T-helper 17 cell (primary cell): ENCODE measurements around the gene LIPE. TPM values are rescaled to one million over a fixed set of nuclear protein-coding genes. Genes with fewer than 3 reads are reported as not detected.

ENCODE experiments used
- ATAC-seq: fragments of 150-1000 bp; cut with Tn5 transposase; 2 replicates; pipeline ENCODE4 v1.10.0; 2021; ENCODE audit warnings: mild to moderate bottlenecking, moderate library complexity
- DNase-seq, 3 donors: peaks; one replicate each; pipeline versions ENCODE4 v3.0.0 to v3.0.0-alpha.2; 2020 to 2021
- H3K9me3 ChIP-seq: one replicate; pipeline ENCODE4 v1.7.0; 2013; ENCODE audit warnings: low read length, mild to moderate bottlenecking; ENCODE audit not compliant: control insufficient read depth, poor library complexity, severe bottlenecking
- H3K27ac Mint-ChIP-seq: one replicate; pipeline ENCODE4 v1.8.0; 2022; ENCODE audit warnings: mild to moderate bottlenecking, moderate library complexity, mixed read lengths
- H3K27me3 Mint-ChIP-seq: one replicate; pipeline ENCODE4 v1.8.0; 2022; ENCODE audit warnings: mixed read lengths
- H3K36me3 Mint-ChIP-seq: one replicate; pipeline ENCODE4 v1.8.0; 2022; ENCODE audit warnings: low read depth, mixed read lengths
- H3K4me1 Mint-ChIP-seq: one replicate; pipeline ENCODE4 v1.8.0; 2022; ENCODE audit warnings: mild to moderate bottlenecking, mixed read lengths
- H3K4me3 Mint-ChIP-seq: one replicate; pipeline ENCODE4 v1.8.0; 2022; ENCODE audit warnings: mild to moderate bottlenecking, moderate library complexity, mixed read lengths
- total RNA-seq, 4 donors: library from RNA in 2 of 4; stranded (reverse) in 2 of 4; gene quantifications; one replicate each; pipeline ENCODE4 v1.2.3 and lab custom pipeline; 2022 to 2026

Gene LIPE
- total RNA-seq, 2 donors from 2014 or later: 14.5 to 16.9 TPM

- Mint-ChIP-seq H3K4me3 (no peak overlapping the region), H3K4me1 (peaks cover 3% of the 10 kb centered on the region), H3K36me3 (peaks cover 2% of the 10 kb centered on the region), H3K27me3 (peaks cover 8% of the 10 kb centered on the region), H3K27ac (no peak overlapping the region)
- no peaks in the 10 kb centered on the region for H3K9me3 ChIP-seq
- ATAC-seq (no peak), DNase-seq (no peak)
Measured at GRCh38 chr19:42376177-42376555, 51.0 kb downstream of the LIPE start.

- Mint-ChIP-seq H3K4me1 (peaks cover 3% of the 10 kb centered on the region), H3K27me3 (peaks cover 7% of the 10 kb centered on the region), H3K27ac (no peak overlapping the region), H3K4me3 (no peak overlapping the region), H3K36me3 (peaks cover 2% of the 10 kb centered on the region)
- DNase-seq: no peak
- ATAC-seq: no peak
- no peaks in the 10 kb centered on the region for H3K9me3 ChIP-seq
Measured at GRCh38 chr19:42375415-42376176, 51.6 kb downstream of the LIPE start.

DNA sequence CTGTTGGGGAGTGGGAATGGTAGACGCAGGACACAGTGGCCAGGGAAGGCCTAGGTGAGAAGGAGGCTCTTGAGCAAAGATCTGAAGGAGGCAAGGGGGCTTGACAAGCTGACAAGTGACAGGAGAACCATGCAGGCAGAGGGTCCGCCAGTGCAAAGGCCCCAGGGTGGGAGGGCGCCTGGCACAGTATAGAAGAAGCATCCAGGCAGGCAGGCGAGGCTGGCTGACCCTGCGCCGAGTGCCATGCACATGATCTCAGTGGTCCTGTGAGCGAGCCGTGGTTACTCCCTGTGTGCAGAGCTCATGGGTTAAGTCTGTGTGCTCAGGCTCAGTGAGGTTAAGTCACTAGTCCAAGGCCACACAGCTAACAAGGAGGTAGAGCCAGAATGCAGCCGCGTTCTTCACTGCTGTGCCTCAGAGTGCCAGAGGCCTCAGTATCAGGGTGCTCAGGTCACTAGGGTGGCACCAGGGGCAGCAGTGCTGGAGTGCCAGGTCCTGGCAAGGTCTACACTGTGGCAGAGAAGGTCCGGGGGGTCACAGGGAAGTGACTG is 52.3 kb downstream of the LIPE start:
- Mint-ChIP-seq H3K36me3 (peaks cover 2% of the 10 kb centered on the region), H3K27me3 (no peaks in the 10 kb centered on the region), H3K27ac (no peak overlapping the region), H3K4me1 (peaks cover 3% of the 10 kb centered on the region), H3K4me3 (no peak overlapping the region)
- H3K9me3 ChIP-seq: no peaks in the 10 kb centered on the region
- ATAC-seq: no peak
- no peak for DNase-seq

DNA sequence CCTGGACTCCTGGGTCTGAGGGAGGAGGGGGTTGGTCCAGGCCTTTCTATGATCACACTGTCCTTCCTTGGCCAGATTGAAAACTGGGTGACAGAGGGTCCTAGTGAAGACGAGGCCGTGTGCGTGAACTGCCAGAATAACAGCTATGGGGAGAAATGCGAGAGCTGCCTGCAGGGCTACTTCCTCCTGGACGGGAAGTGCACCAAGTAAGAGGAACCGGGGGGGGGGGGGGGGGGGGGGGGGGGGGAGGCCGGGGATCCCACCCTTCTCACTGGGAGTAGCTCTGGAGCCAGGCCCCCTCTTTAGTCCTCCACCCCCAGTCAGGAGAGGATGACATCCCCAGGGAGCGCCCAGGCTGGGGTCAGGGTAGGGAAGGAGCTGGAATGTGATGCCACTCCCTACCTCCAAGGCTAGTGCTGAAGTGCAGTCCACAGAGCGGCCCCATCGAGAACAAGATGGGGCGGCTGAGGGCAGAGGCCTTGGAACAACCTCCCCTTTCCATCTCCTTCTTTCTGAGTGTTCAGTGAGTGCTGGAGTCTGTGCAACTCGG is 56.5 kb downstream of the LIPE start:
- Mint-ChIP-seq H3K4me3 (no peak overlapping the region), H3K27me3 (no peaks in the 10 kb centered on the region), H3K36me3 (peaks cover 4% of the 10 kb centered on the region), H3K4me1 (no peaks in the 10 kb centered on the region), H3K27ac (no peak overlapping the region)
- ATAC-seq: no peak
- no peak for DNase-seq
- no peaks in the 10 kb centered on the region for H3K9me3 ChIP-seq

GRCh38 chr19:42370068-42370520 is 57.1 kb downstream of the LIPE start:
- H3K27ac Mint-ChIP-seq: no peak overlapping the region
- ATAC-seq: no peak
- H3K4me1 Mint-ChIP-seq: no peaks in the 10 kb centered on the region

GRCh38 chr19:42369433-42370067 is 57.6 kb downstream of the LIPE start:
- Mint-ChIP-seq H3K4me3 (no peak overlapping the region), H3K27me3 (no peaks in the 10 kb centered on the region), H3K27ac (no peak overlapping the region), H3K4me1 (no peaks in the 10 kb centered on the region), H3K36me3 (peaks cover 4% of the 10 kb centered on the region)
- DNase-seq (no peak), ATAC-seq (no peak)
- H3K9me3 ChIP-seq: no peaks in the 10 kb centered on the region

More at GRCh38 chr19:42370068-42370520, 57.1 kb downstream of the LIPE start:
- DNase-seq: no peak
- Mint-ChIP-seq H3K4me3 (no peak overlapping the region), H3K36me3 (peaks cover 4% of the 10 kb centered on the region), H3K27me3 (no peaks in the 10 kb centered on the region)
- no peaks in the 10 kb centered on the region for H3K9me3 ChIP-seq

DNA sequence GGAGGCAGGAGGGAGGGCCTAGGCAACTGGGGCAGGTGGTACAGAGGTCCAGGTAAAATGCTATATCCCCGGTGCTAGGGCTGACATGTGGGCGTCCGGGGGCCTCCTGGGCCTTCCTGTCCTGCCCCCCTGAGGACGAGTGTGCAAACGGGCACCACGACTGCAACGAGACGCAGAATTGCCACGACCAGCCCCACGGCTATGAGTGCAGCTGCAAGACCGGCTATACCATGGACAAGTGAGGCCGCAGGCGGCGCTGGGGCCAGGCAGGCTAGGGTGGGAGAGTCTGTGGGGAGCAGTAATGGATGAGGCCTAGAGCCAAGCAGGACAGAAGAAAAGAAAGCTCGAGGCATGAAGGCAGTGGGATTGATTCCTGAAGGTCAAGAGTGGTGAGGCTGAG is 58.4 kb downstream of the LIPE start:
- no peaks in the 10 kb centered on the region for H3K4me1 Mint-ChIP-seq
- H3K4me3 Mint-ChIP-seq: no peak overlapping the region
- no peaks in the 10 kb centered on the region for H3K27me3 Mint-ChIP-seq
- no peaks in the 10 kb centered on the region for H3K9me3 ChIP-seq
- peaks cover 2% of the 10 kb centered on the region for H3K36me3 Mint-ChIP-seq
- ATAC-seq (no peak), DNase-seq (no peak)
- no peak overlapping the region for H3K27ac Mint-ChIP-seq

DNA sequence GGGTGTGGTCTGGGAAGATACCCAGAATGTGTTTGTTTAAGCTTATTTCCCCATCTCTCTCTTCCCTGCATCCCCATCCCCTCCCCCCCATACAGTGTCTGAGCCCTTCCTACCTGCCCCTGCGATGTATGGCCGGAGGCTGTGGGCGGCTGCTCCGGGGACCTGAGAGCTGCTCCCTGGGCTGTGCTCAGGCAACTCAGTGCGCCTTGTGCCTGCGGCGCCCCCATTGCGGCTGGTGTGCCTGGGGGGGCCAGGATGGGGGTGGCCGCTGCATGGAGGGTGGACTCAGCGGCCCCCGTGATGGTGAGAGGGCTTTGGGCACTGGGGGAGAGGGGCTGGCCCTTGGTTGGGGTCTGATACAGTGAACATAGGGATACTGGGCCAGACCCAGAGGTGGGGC is 58.8 kb downstream of the LIPE start:
- no peak for ATAC-seq
- Mint-ChIP-seq H3K27ac (no peak overlapping the region), H3K4me1 (no peaks in the 10 kb centered on the region), H3K27me3 (no peaks in the 10 kb centered on the region), H3K36me3 (peaks cover 2% of the 10 kb centered on the region), H3K4me3 (no peak overlapping the region)
- no peak for DNase-seq
- no peaks in the 10 kb centered on the region for H3K9me3 ChIP-seq

DNA sequence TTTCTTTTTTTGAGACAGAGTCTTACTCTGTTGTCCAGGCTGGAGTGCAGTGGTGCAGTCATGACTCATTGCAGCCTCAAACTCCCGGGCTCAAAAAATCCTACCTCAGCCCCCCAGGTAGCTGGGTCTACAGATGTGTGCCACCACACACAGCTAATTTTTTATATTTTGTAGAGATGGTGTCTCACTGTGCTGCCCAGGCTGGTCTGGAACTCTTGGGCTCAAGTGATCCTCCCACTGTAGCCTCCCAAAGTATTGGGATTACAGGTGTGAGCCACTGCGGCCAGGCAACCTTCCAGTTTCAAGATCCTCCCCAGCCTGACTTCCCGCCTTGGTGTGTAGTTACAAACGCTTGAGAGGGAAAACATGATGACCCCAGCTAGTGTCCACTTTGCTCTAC is 59.3 kb downstream of the LIPE start:
- no peak for DNase-seq
- ATAC-seq: no peak
- Mint-ChIP-seq H3K4me1 (no peaks in the 10 kb centered on the region), H3K4me3 (no peak overlapping the region), H3K36me3 (peaks cover 4% of the 10 kb centered on the region), H3K27ac (no peak overlapping the region), H3K27me3 (no peaks in the 10 kb centered on the region)
- no peaks in the 10 kb centered on the region for H3K9me3 ChIP-seq

DNA sequence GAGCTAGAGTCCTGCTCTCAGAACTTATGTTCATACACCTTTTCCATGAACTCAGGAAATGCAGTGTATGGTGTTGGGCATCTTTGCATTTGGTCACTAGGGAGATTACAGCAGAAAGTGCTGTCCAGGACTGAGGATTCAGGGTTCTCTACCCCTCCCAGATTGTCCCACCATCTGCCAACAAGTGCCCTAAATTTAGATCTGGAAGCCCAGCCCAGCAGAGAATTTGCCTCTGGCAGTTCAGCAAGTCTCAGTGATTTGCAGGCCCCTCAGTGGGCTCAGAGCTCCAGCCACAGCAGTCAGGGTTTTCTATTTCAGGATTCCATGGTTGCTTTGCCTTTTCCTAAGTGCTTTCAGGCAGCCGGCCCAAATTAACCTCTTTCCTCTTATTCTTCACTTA is 60.5 kb downstream of the LIPE start:
- no peak for ATAC-seq
- peaks cover 2% of the 10 kb centered on the region for H3K4me1 Mint-ChIP-seq
- no peaks in the 10 kb centered on the region for H3K9me3 ChIP-seq
- H3K4me3 Mint-ChIP-seq: no peak overlapping the region
- DNase-seq: no peak
- no peak overlapping the region for H3K27ac Mint-ChIP-seq
- no peaks in the 10 kb centered on the region for H3K27me3 Mint-ChIP-seq
- H3K36me3 Mint-ChIP-seq: peaks cover 4% of the 10 kb centered on the region

DNA sequence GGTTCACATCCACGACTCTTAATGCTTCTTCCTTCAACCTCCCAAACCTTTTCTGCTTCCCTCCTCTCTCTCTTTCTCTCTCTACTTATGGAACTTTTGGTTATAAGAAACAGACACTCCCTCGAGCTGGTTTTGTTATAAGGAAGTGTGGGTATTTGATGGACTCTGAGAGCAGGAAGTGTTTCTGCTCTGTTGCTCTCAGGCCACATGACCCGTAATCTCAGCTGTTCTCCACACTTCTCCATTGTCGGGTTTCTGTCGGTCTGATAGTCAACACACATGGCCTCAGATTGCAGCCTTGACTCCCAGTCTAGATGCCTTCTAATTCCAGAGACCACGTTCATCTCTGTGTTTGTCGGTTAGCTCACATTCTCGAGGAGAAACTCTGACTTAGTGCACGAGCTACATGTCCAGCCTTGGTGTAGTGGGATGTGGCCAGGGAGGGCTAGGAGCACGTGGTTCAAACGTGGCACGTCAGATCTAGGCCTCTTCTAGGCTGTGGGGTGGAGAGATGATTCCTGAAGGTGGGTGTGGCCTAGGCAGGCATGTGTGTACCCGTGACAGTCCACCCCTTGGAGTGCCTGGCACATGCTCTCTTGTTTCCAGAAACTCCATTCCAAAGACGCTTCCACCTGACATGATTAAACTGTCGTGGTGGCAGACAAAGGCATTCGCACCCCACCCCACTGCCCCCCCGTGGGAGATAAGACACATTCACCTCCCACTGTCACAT is 63.4 kb downstream of the LIPE start:
- DNase-seq (no peak), ATAC-seq (peak; percentile 45)
- H3K4me1 Mint-ChIP-seq: peaks cover 6% of the 10 kb centered on the region
- H3K4me3 Mint-ChIP-seq: no peak overlapping the region
- H3K27ac Mint-ChIP-seq: no peak overlapping the region
- peaks cover 4% of the 10 kb centered on the region for H3K36me3 Mint-ChIP-seq
- no peaks in the 10 kb centered on the region for H3K9me3 ChIP-seq
- no peaks in the 10 kb centered on the region for H3K27me3 Mint-ChIP-seq

DNA sequence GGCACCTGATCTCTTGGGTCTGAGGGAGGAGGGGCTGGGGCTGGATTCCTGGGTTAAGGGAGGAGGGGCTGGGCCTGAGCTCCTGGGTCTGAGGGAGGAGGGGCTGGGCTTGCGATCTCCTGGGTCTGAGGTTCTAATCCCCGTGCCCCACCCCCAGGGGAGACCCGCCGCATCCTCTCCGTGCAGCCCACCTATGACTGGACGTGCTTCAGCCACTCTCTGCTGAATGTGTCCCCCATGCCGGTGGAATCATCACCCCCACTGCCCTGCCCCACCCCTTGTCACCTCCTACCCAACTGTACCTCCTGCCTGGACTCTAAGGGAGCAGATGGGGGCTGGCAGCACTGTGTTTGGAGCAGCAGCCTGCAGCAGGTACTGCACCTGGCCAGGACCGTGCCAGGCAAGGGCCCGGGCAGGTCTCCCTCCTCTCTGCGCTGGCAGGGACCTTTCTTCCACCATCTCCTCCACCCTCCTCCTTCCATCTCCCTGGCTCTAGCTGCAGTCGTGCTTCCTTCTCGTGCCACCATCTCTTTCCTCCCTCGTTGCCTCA is 64.2 kb downstream of the LIPE start:
- H3K4me3 Mint-ChIP-seq: no peak overlapping the region
- H3K27ac Mint-ChIP-seq: no peak overlapping the region
- DNase-seq: no peak
- no peaks in the 10 kb centered on the region for H3K9me3 ChIP-seq
- peaks cover 6% of the 10 kb centered on the region for H3K4me1 Mint-ChIP-seq
- no peaks in the 10 kb centered on the region for H3K27me3 Mint-ChIP-seq
- no peak for ATAC-seq
- peaks cover 4% of the 10 kb centered on the region for H3K36me3 Mint-ChIP-seq

DNA sequence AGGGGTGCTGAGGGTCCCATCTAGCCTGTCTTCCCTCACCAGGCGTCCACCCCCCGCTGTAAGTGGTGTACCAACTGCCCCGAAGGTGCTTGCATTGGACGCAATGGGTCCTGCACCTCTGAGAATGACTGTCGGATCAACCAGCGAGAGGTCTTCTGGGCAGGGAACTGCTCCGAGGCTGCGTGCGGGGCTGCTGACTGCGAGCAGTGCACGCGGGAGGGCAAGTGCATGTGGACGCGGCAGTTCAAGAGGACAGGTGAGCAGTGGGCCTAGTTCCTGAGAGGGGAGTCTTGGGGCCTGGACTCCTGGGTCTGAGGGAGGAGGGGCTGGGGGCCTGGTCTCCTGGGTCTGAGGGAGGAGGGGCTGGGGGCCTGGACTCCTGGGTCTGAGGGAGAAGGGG is 64.8 kb downstream of the LIPE start:
- peaks cover 4% of the 10 kb centered on the region for H3K36me3 Mint-ChIP-seq
- H3K4me3 Mint-ChIP-seq: no peak overlapping the region
- H3K9me3 ChIP-seq: no peaks in the 10 kb centered on the region
- ATAC-seq (no peak), DNase-seq (no peak)
- peaks cover 9% of the 10 kb centered on the region for H3K4me1 Mint-ChIP-seq
- H3K27ac Mint-ChIP-seq: no peak overlapping the region
- no peaks in the 10 kb centered on the region for H3K27me3 Mint-ChIP-seq
